ENCODE measurements around the gene TCL1B. TPM values are rescaled to one million over a fixed set of nuclear protein-coding genes. Genes with fewer than 3 reads are reported as not detected.

The TCL1B gene
- total and polyA plus RNA-seq, 2 of the 4 experiments (the other 2 are of a cell fraction), result not detected

GRCh38 chr14:95685978-95686922, at the start of gene TCL1B (continued):
- no peak for TF ChIP-seq RAD21 (IDR thresholded peaks at IDR 0.05; ENCODE audit: low read length)
- no peak for TF ChIP-seq RFX5 (IDR thresholded peaks at IDR 0.05; ENCODE audit: low read depth, low read length)
- TF ChIP-seq MAFK (IDR thresholded peaks at IDR 0.05; ENCODE audit: low read depth, low read length), result no peak

DNA sequence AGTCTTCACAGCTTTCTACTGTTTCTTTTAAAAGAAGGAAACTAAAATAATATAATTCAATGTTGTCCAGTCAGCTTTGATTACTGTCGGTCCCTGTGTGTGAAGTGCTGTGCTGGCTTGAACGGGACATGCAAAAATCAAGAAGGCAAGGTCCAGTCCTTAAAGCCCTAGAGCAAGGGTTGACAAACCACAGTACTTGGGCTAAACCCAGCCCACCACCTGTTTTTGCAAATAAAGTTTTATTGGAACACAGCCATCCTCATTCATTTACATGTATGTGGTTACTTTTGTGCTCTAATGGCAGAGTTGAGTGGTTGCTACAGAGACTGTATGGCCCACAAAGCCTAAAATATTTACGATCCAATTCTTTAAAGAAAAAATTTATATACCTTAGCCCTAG, 41.2 kb upstream of the TCL1B start:
- no peak overlapping the region for H3K18ac ChIP-seq (ENCODE audit: low read depth, low read length)
- no peak overlapping the region for H2BK15ac ChIP-seq (ENCODE audit: low read depth, low read length)
- no peaks in the 10 kb centered on the region; the same call in 1 of the 2 replicates for H3K9me3 ChIP-seq (ENCODE audit: control insufficient read depth, insufficient read depth, low read length)
- H2BK120ac ChIP-seq (ENCODE audit: low read depth, low read length), result no peak overlapping the region
- no peak overlapping the region for H3K9ac ChIP-seq (ENCODE audit: low read depth, low read length)
- no peaks in the 10 kb centered on the region for H3K27me3 ChIP-seq (ENCODE audit: control insufficient read depth, insufficient read depth, low read length)
- ChIA-PET CTCF (no interaction called here), POLR2A (ENCODE audit: unreplicated experiment) (no interaction called here)
- dilution Hi-C loops (cut with HindIII; ENCODE audit: low sequenced_read_pairs, unreplicated experiment) (no loop called here), intact Hi-C loops (cut with micrococcal nuclease) (no loop called here), in situ Hi-C loops (cut with MboI; ENCODE audit: low sequenced_read_pairs) (no loop called here)
- 60% methylated on average over 1 of the region's 3 CpGs; no CpG with 5 or more reads in 1 of the 2 experiments for WGBS, 2 experiments (ENCODE audit: extremely low coverage in 2 of 2, insufficient read length in 1 of 2)
- no peak overlapping the region for H4K8ac ChIP-seq (ENCODE audit: low read depth in 2 of 2, low read length in 2 of 2)
- H3K4ac ChIP-seq (ENCODE audit: low read depth, low read length), result no peak overlapping the region
- no peak overlapping the region for H3K14ac ChIP-seq (replicated peaks; ENCODE audit: low read depth, low read length)
- no peak for DNase-seq
- no peak overlapping the region for H2AK9ac ChIP-seq (replicated peaks; ENCODE audit: low read depth, low read length, poor library complexity)
- no peak overlapping the region for H3K4me2 ChIP-seq (ENCODE audit: low read depth, low read length)
- no peaks in the 10 kb centered on the region for H3K79me1 ChIP-seq (ENCODE audit: low read depth in 1 of 2, low read length in 2 of 2)
- H2AK5ac ChIP-seq (ENCODE audit: low read depth, low read length), result no peak overlapping the region
- H3K4me1 ChIP-seq (ENCODE audit: control insufficient read depth, insufficient read depth, low read length), result no peaks in the 10 kb centered on the region
- no peak overlapping the region for H3K4me3 ChIP-seq (ENCODE audit: insufficient read depth, low read depth, low read length)
- H2BK20ac ChIP-seq (ENCODE audit: low read depth, low read length), result no peak overlapping the region
- H3K27ac ChIP-seq (ENCODE audit: insufficient read depth, low read length), result no peak overlapping the region
- H3K23ac ChIP-seq (ENCODE audit: low read depth, low read length), result no peak overlapping the region
- no peaks in the 10 kb centered on the region for H3K36me3 ChIP-seq (ENCODE audit: control insufficient read depth, insufficient read depth, low read length)
- no peak overlapping the region for H2BK5ac ChIP-seq (ENCODE audit: low read depth, low read length, poor library complexity, severe bottlenecking)
- no peaks in the 10 kb centered on the region for H3K9me1 ChIP-seq (ENCODE audit: insufficient read depth, low read length)
- H4K5ac ChIP-seq (ENCODE audit: low read depth, low read length), result no peak overlapping the region
- BruUV-seq (replicated peaks), result no TSS peak
- no peak overlapping the region for H4K91ac ChIP-seq (ENCODE audit: insufficient read depth, low read depth, low read length)
- H4K20me1 ChIP-seq (ENCODE audit: insufficient read depth, low read length), result no peaks in the 10 kb centered on the region
- no peak overlapping the region for H2AFZ ChIP-seq (replicated peaks; ENCODE audit: low read length, poor library complexity)
- no peak for ATAC-seq (ENCODE audit: low read depth)
- no peak overlapping the region for H3K56ac ChIP-seq (ENCODE audit: extremely low read depth, insufficient read depth, low read length)
- TF ChIP-seq SMC3 (IDR thresholded peaks at IDR 0.05; ENCODE audit: low read depth, low read length), result no peak
- TF ChIP-seq RFX5 (IDR thresholded peaks at IDR 0.05; ENCODE audit: low read depth, low read length), result no peak
- TF ChIP-seq MAFK (IDR thresholded peaks at IDR 0.05; ENCODE audit: low read depth, low read length), result no peak
- TF ChIP-seq, protein P1, sequence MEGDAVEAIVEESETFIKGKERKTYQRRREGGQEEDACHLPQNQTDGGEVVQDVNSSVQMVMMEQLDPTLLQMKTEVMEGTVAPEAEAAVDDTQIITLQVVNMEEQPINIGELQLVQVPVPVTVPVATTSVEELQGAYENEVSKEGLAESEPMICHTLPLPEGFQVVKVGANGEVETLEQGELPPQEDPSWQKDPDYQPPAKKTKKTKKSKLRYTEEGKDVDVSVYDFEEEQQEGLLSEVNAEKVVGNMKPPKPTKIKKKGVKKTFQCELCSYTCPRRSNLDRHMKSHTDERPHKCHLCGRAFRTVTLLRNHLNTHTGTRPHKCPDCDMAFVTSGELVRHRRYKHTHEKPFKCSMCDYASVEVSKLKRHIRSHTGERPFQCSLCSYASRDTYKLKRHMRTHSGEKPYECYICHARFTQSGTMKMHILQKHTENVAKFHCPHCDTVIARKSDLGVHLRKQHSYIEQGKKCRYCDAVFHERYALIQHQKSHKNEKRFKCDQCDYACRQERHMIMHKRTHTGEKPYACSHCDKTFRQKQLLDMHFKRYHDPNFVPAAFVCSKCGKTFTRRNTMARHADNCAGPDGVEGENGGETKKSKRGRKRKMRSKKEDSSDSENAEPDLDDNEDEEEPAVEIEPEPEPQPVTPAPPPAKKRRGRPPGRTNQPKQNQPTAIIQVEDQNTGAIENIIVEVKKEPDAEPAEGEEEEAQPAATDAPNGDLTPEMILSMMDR (conservative IDR thresholded peaks at IDR 0.05; ENCODE audit: low read depth, low read length), result no peak
- TF ChIP-seq RAD21 (IDR thresholded peaks at IDR 0.05; ENCODE audit: low read length), result no peak
- TF ChIP-seq, protein P2, sequence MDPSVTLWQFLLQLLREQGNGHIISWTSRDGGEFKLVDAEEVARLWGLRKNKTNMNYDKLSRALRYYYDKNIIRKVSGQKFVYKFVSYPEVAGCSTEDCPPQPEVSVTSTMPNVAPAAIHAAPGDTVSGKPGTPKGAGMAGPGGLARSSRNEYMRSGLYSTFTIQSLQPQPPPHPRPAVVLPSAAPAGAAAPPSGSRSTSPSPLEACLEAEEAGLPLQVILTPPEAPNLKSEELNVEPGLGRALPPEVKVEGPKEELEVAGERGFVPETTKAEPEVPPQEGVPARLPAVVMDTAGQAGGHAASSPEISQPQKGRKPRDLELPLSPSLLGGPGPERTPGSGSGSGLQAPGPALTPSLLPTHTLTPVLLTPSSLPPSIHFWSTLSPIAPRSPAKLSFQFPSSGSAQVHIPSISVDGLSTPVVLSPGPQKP (IDR thresholded peaks at IDR 0.05; ENCODE audit: borderline replicate concordance, low read depth, low read length), result no peak
- no peak for TF ChIP-seq CEBPB (IDR thresholded peaks at IDR 0.05; ENCODE audit: low read depth, low read length)
- TF ChIP-seq NFE2L2 (IDR thresholded peaks at IDR 0.05; ENCODE audit: low read depth, low read length), result no peak
- TF ChIP-seq, protein P3, sequence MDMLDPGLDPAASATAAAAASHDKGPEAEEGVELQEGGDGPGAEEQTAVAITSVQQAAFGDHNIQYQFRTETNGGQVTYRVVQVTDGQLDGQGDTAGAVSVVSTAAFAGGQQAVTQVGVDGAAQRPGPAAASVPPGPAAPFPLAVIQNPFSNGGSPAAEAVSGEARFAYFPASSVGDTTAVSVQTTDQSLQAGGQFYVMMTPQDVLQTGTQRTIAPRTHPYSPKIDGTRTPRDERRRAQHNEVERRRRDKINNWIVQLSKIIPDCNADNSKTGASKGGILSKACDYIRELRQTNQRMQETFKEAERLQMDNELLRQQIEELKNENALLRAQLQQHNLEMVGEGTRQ (IDR thresholded peaks at IDR 0.05; ENCODE audit: low read depth, low read length), result no peak
- TF ChIP-seq RCOR1 (IDR thresholded peaks at IDR 0.05; ENCODE audit: insufficient replicate concordance, low read length), result no peak
- TF ChIP-seq FOS (IDR thresholded peaks at IDR 0.05; ENCODE audit: low read depth, low read length), result no peak
- TF ChIP-seq POLR2A (IDR thresholded peaks at IDR 0.05; ENCODE audit: low read depth, low read length), result no peak

Data from IMR-90 (cell line).